HCT116 (cell line): Measurements from ENCODE around the gene OR6A2. TPM values are rescaled to one million over a fixed set of nuclear protein-coding genes. Genes with fewer than 3 reads are reported as not detected.

Source experiments
- ATAC-seq: fragments of 200-7000 bp; cut with Tn5 transposase; 2 replicates; pipeline ENCODE4 v1.9.1; 2020; ENCODE audit warnings: mild to moderate bottlenecking, moderate library complexity
- BruUV-seq: library from RNA; stranded (reverse); fragments of 400-500 nt; replicated peaks from 2 replicates; lab custom pipeline; 2021; lab: Mats Ljungman, UMichigan
- CTCF ChIA-PET: fragments of 300-600 bp; sonication (Branson Sonifier 250); formaldehyde crosslinking; loops from one replicate; lab custom pipeline; 2021; ENCODE audit warnings: antibody characterized with exemption; lab: Charles Lee
- POLR2A ChIA-PET: fragments of 300-600, 350-600 bp; sonication (Branson Sonifier 250); formaldehyde crosslinking; loops from one replicate; lab custom pipeline; 2021; ENCODE audit warnings: antibody characterized with exemption; lab: Charles Lee
- RAD21 ChIA-PET, 2 experiments: fragments of 300-600 bp; sonication (Branson Sonifier 250); formaldehyde crosslinking; loops; one replicate each; lab custom pipeline; 2023; ENCODE audit warnings: low total read pairs in 2 of 2; ENCODE audit not compliant: uncharacterized antibody in 2 of 2, unreplicated experiment in 2 of 2, low non-redundant PET in 1 of 2; lab: Charles Lee
- DNase-seq: peaks from one replicate; pipeline ENCODE4 v3.0.0-alpha.2; 2010; ENCODE audit warnings: low read depth, low spot score
- H2AFZ ChIP-seq: fragments of 200-600 bp; shearing (Covaris generic), sonication (generic); 2 replicates; pipeline ENCODE4 v1.6.1; 2017; ENCODE audit warnings: low read depth, mixed run types, mixed read lengths, antibody characterized with exemption, low read length; ENCODE audit not compliant: poor library complexity, severe bottlenecking
- H3K27ac ChIP-seq: 2 replicates; pipeline ENCODE4 v1.5.1; 2012; ENCODE audit warnings: low read depth, low read length
- H3K27me3 ChIP-seq: fragments of 200-600 bp; sonication (generic); 2 replicates; pipeline ENCODE4 v1.6.1; 2016; ENCODE audit warnings: mixed run types, low read length, mixed read lengths; ENCODE audit not compliant: insufficient read depth
- H3K36me3 ChIP-seq, 2 experiments: fragments of 200-500 bp in 1 of 2; fragments of 200-600 bp in 1 of 2; sonication (Bioruptor generic) in 1 of 2; sonication (generic) in 1 of 2; 2 replicates each; pipeline versions ENCODE4 v1.5.1 to v1.6.1; 2014 to 2016; ENCODE audit warnings: low read length in 2 of 2, inconsistent platforms in 1 of 2, mixed read lengths in 1 of 2, mixed run types in 1 of 2; ENCODE audit not compliant: insufficient read depth in 2 of 2, control insufficient read depth in 1 of 2
- H3K4me1 ChIP-seq, 2 experiments: fragments of 200-600 bp in 1 of 2; sonication (generic) in 1 of 2; 2 replicates each; pipeline versions ENCODE4 v1.5.1 to v1.6.1; 2012 to 2017; ENCODE audit warnings: low read length in 2 of 2, inconsistent platforms in 1 of 2, mild to moderate bottlenecking in 1 of 2, mixed read lengths in 1 of 2, mixed run types in 1 of 2, moderate library complexity in 1 of 2; ENCODE audit not compliant: insufficient read depth in 2 of 2, control insufficient read depth in 1 of 2
- H3K4me2 ChIP-seq: fragments of 200-600 bp; sonication (generic); 2 replicates; pipeline ENCODE4 v1.6.1; 2017; ENCODE audit warnings: mixed run types, low read length, mixed read lengths
- H3K4me3 ChIP-seq, 2 experiments: fragments of 200-600 bp in 1 of 2; sonication (generic) in 1 of 2; replicated peaks in 1 of 2; 2 replicates each; pipeline ENCODE4 v1.5.1; 2011 to 2016; ENCODE audit warnings: low read length in 2 of 2, control low read depth in 1 of 2, low read depth in 1 of 2, mild to moderate bottlenecking in 1 of 2, mixed read lengths in 1 of 2, mixed run types in 1 of 2
- H3K79me2 ChIP-seq: fragments of 200-600 bp; sonication (generic); 2 replicates; pipeline ENCODE4 v1.6.1; 2017; ENCODE audit warnings: mild to moderate bottlenecking, mixed run types, low read length, moderate library complexity, mixed read lengths; ENCODE audit not compliant: insufficient read depth
- H3K9ac ChIP-seq: fragments of 200-600 bp; sonication (generic); 2 replicates; pipeline ENCODE4 v1.6.1; 2016; ENCODE audit warnings: low read length, mixed read lengths
- H3K9me2 ChIP-seq: fragments of 200-600 bp; sonication (generic), shearing (Covaris generic); 2 replicates; pipeline ENCODE4 v1.6.1; 2017; ENCODE audit warnings: mixed run types, mild to moderate bottlenecking, moderate library complexity; ENCODE audit not compliant: insufficient read depth
- H3K9me3 ChIP-seq, 2 experiments: fragments of 200-500 bp in 1 of 2; fragments of 200-600 bp in 1 of 2; sonication (Bioruptor generic) in 1 of 2; sonication (generic) in 1 of 2; 2 replicates each; pipeline ENCODE4 v1.6.1; 2014 to 2017; ENCODE audit warnings: low read length in 2 of 2, mixed read lengths in 2 of 2, inconsistent platforms in 1 of 2, low read depth in 1 of 2, mild to moderate bottlenecking in 1 of 2, mixed run types in 1 of 2, moderate library complexity in 1 of 2; ENCODE audit not compliant: control insufficient read depth in 1 of 2, insufficient read depth in 1 of 2
- H4K20me1 ChIP-seq: fragments of 200-600 bp; sonication (generic), shearing (Covaris generic); 2 replicates; pipeline ENCODE4 v1.6.1; 2017; ENCODE audit warnings: mixed run types, mild to moderate bottlenecking, moderate library complexity; ENCODE audit not compliant: insufficient read depth
- CBX3 ChIP-seq: IDR thresholded peaks from 2 replicates; pipeline ENCODE4 v1.6.1; 2012; ENCODE audit warnings: low read depth
- EZH2phosphoT487 ChIP-seq: fragments of 200-600 bp; IDR thresholded peaks from 2 replicates; pipeline ENCODE4 v1.6.1; 2018; ENCODE audit warnings: antibody characterized with exemption, borderline replicate concordance
- FOSL1 ChIP-seq: IDR thresholded peaks from 2 replicates; pipeline ENCODE4 v1.6.1; 2012; ENCODE audit warnings: low read depth
- JUND ChIP-seq: IDR thresholded peaks from 2 replicates; pipeline ENCODE4 v1.6.1; 2012
- POLR2A ChIP-seq: IDR thresholded peaks from 2 replicates; pipeline ENCODE4 v1.7.0; 2011; ENCODE audit warnings: borderline replicate concordance; ENCODE audit not compliant: insufficient read depth, insufficient read length; ENCODE audit errors: extremely low read depth
- POLR2AphosphoS5 ChIP-seq: IDR thresholded peaks from 2 replicates; pipeline ENCODE4 v1.6.1; 2011; ENCODE audit warnings: mild to moderate bottlenecking, low read depth, low read length, moderate library complexity
- SP1 ChIP-seq: IDR thresholded peaks from 2 replicates; pipeline ENCODE4 v1.6.1; 2012; ENCODE audit warnings: low read depth
- ZNF274 ChIP-seq: fragments of 200-500 bp; sonication (Bioruptor generic); IDR thresholded peaks from 2 replicates; pipeline ENCODE4 v1.6.1; 2014; ENCODE audit warnings: mild to moderate bottlenecking, low read depth, low read length, inconsistent platforms
- intact Hi-C: fragments of 100-400 bp; cut with micrococcal nuclease; formaldehyde crosslinking; loops from 2 replicates; pipeline ENCODE4 v1.10.0; 2022
- total RNA-seq: library from RNA; stranded (reverse); gene quantifications from one replicate; pipeline ENCODE4 v1.2.1, GENCODE V29; 2021; ENCODE audit not compliant: unreplicated experiment
- TF ChIP-seq, protein P1 (sequence below), 3 experiments: fragments of 200-600 bp in 1 of 3; sonication (generic) in 1 of 3; IDR thresholded peaks in 2 of 3; conservative IDR thresholded peaks in 1 of 3; 2 replicates each; pipeline ENCODE4 v1.5.1; 2012 to 2017; ENCODE audit warnings: low read depth in 2 of 3, low read length in 2 of 3, antibody characterized with exemption in 1 of 3, borderline replicate concordance in 1 of 3, control low read depth in 1 of 3, mild to moderate bottlenecking in 1 of 3, mixed read lengths in 1 of 3, mixed run types in 1 of 3, moderate library complexity in 1 of 3; ENCODE audit not compliant: insufficient read depth in 1 of 3
- TF ChIP-seq, protein P2 (sequence below): IDR thresholded peaks from 2 replicates; pipeline ENCODE4 v1.6.1; 2012
- TF ChIP-seq, protein P3 (sequence below): IDR thresholded peaks from 2 replicates; pipeline ENCODE4 v1.6.1; 2012; ENCODE audit warnings: low read depth
- TF ChIP-seq, protein P4 (sequence below): IDR thresholded peaks from 2 replicates; pipeline ENCODE4 v1.6.1; 2012

OR6A2 gene
- total RNA-seq, 1 experiment from 2014 or later, result 0.22 TPM

DNA sequence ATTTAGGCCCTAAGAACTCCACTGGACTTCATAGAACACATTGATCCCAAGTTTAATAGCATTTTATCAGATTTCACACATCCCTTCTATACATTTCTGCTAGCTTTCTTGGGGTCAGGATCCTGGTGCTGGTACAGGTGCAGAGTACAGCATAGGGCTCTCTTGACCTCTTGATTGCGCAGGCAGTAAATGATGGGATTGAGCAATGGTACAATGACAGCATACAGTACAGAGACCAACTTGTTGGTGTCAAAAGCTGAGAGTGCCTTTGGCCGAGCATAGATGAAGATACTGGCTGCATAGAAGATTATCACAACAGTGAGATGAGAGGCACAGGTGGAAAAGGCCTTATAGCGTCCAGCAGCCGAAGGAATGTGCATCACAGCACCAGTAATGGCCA is 4.8 kb downstream of the OR6A2 start:
- POLR2A ChIA-PET, result no interaction called here
- RAD21 ChIA-PET, result no interaction called here
- Histone ChIP-seq H3K27me3 (peaks cover 10% of the 10 kb centered on the region; the same call in 1 of the 2 replicates), H3K4me2 (no peak overlapping the region), H3K9me3 (no peaks in the 10 kb centered on the region), H3K36me3 (no peaks in the 10 kb centered on the region), H3K9me2 (no peaks in the 10 kb centered on the region), H3K4me3 (no peak overlapping the region), H3K27ac (no peak overlapping the region), H3K9ac (no peak overlapping the region), H3K79me2 (no peaks in the 10 kb centered on the region), H2AFZ (no peak overlapping the region), H3K4me1 (no peaks in the 10 kb centered on the region), H4K20me1 (no peaks in the 10 kb centered on the region)
- ATAC-seq, result no peak
- CTCF ChIA-PET, result no interaction called here
- no peak for DNase-seq
- TF ChIP-seq, protein P1, sequence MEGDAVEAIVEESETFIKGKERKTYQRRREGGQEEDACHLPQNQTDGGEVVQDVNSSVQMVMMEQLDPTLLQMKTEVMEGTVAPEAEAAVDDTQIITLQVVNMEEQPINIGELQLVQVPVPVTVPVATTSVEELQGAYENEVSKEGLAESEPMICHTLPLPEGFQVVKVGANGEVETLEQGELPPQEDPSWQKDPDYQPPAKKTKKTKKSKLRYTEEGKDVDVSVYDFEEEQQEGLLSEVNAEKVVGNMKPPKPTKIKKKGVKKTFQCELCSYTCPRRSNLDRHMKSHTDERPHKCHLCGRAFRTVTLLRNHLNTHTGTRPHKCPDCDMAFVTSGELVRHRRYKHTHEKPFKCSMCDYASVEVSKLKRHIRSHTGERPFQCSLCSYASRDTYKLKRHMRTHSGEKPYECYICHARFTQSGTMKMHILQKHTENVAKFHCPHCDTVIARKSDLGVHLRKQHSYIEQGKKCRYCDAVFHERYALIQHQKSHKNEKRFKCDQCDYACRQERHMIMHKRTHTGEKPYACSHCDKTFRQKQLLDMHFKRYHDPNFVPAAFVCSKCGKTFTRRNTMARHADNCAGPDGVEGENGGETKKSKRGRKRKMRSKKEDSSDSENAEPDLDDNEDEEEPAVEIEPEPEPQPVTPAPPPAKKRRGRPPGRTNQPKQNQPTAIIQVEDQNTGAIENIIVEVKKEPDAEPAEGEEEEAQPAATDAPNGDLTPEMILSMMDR (IDR thresholded peaks at IDR 0.05 in 2 of 3, conservative IDR thresholded peaks at IDR 0.05 in 1 of 3; ENCODE audit: borderline replicate concordance in 1 of 3, insufficient read depth in 1 of 3, low read depth in 2 of 3, low read length in 2 of 3), result no peak
- TF ChIP-seq CBX3 (no peak), EZH2phosphoT487 (no peak), POLR2A (no peak), POLR2AphosphoS5 (no peak), FOSL1 (no peak), JUND (no peak), SP1 (no peak), ZNF274 (no peak)
- TF ChIP-seq, protein P2, sequence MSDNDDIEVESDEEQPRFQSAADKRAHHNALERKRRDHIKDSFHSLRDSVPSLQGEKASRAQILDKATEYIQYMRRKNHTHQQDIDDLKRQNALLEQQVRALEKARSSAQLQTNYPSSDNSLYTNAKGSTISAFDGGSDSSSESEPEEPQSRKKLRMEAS, result no peak
- TF ChIP-seq, protein P3, sequence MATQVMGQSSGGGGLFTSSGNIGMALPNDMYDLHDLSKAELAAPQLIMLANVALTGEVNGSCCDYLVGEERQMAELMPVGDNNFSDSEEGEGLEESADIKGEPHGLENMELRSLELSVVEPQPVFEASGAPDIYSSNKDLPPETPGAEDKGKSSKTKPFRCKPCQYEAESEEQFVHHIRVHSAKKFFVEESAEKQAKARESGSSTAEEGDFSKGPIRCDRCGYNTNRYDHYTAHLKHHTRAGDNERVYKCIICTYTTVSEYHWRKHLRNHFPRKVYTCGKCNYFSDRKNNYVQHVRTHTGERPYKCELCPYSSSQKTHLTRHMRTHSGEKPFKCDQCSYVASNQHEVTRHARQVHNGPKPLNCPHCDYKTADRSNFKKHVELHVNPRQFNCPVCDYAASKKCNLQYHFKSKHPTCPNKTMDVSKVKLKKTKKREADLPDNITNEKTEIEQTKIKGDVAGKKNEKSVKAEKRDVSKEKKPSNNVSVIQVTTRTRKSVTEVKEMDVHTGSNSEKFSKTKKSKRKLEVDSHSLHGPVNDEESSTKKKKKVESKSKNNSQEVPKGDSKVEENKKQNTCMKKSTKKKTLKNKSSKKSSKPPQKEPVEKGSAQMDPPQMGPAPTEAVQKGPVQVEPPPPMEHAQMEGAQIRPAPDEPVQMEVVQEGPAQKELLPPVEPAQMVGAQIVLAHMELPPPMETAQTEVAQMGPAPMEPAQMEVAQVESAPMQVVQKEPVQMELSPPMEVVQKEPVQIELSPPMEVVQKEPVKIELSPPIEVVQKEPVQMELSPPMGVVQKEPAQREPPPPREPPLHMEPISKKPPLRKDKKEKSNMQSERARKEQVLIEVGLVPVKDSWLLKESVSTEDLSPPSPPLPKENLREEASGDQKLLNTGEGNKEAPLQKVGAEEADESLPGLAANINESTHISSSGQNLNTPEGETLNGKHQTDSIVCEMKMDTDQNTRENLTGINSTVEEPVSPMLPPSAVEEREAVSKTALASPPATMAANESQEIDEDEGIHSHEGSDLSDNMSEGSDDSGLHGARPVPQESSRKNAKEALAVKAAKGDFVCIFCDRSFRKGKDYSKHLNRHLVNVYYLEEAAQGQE, result no peak
- TF ChIP-seq, protein P4, sequence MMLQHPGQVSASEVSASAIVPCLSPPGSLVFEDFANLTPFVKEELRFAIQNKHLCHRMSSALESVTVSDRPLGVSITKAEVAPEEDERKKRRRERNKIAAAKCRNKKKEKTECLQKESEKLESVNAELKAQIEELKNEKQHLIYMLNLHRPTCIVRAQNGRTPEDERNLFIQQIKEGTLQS, result no peak
- no TSS peak for BruUV-seq
- intact Hi-C loops, result no loop called here
